ENCODE data around the gene MAMDC2.

DNA sequence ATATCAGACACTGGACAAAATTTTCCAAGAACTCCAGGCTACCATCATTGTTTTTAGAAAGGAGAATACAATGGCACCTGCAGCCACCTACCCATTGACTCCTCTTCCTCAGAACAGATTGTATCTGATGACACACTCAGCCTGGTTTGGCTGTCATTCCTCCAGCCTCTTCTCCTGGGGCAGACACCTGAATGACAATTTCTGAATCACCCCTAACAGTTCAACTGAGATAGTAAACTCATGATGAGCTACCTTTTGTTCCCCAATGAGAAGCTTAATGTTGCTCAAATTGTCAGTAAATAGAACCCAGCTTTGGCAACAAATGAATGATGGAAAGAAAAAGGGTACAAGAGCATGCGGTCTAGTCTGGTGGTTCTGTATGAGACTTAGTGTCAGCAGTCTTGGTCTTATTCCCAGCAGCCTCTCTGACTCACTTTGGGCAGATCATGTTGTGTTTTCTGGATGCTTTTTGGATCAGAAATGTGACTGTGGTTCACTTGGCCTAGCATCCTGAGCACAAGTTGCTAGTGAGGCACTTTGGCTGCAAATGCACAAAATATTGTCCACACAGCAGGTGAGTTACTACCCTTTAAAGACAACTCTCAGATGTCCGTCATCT lies 78.3 kb downstream of the MAMDC2 start:
- TF ChIP-seq, protein P1, sequence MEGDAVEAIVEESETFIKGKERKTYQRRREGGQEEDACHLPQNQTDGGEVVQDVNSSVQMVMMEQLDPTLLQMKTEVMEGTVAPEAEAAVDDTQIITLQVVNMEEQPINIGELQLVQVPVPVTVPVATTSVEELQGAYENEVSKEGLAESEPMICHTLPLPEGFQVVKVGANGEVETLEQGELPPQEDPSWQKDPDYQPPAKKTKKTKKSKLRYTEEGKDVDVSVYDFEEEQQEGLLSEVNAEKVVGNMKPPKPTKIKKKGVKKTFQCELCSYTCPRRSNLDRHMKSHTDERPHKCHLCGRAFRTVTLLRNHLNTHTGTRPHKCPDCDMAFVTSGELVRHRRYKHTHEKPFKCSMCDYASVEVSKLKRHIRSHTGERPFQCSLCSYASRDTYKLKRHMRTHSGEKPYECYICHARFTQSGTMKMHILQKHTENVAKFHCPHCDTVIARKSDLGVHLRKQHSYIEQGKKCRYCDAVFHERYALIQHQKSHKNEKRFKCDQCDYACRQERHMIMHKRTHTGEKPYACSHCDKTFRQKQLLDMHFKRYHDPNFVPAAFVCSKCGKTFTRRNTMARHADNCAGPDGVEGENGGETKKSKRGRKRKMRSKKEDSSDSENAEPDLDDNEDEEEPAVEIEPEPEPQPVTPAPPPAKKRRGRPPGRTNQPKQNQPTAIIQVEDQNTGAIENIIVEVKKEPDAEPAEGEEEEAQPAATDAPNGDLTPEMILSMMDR (IDR thresholded peaks at IDR 0.05; ENCODE audit: insufficient read depth, low read length, poor library complexity, severe bottlenecking) = no peak
- TF ChIP-seq EZH2phosphoT487 (conservative IDR thresholded peaks at IDR 0.05; ENCODE audit: low read length) = no peak
